GM12878 (cell line): ENCODE data around the gene ERG. TPM values are rescaled to one million over a fixed set of nuclear protein-coding genes. Genes with fewer than 3 reads are reported as not detected.

Experiments
- ATAC-seq: fragments of 200-7000 bp; cut with Tn5 transposase; 3 replicates; pipeline ENCODE4 v1.9.1; 2020; ENCODE audit warnings: mild to moderate bottlenecking, moderate library complexity
- BruUV-seq: library from RNA; stranded (reverse); fragments of 400-500 nt; replicated peaks from 2 replicates; lab custom pipeline; 2021; lab: Mats Ljungman, UMichigan
- CTCF ChIA-PET: fragments of 300-600 bp; sonication (Branson Sonifier 250); formaldehyde crosslinking; extraction: SDS; loops from one replicate; lab custom pipeline; 2021; ENCODE audit warnings: inconsistent platforms; lab: Yijun Ruan, JAX
- POLR2A ChIA-PET: fragments of 350-600 bp; formaldehyde crosslinking; extraction: SDS; loops from one replicate; lab custom pipeline; 2021; ENCODE audit warnings: inconsistent platforms; lab: Charles Lee
- RAD21 ChIA-PET: fragments of 300-600 bp; sonication (Branson Sonifier 250); formaldehyde crosslinking; loops from one replicate; lab custom pipeline; 2023; ENCODE audit warnings: antibody characterized with exemption; ENCODE audit not compliant: unreplicated experiment; lab: Charles Lee
- SMC1A ChIA-PET: fragments of 300-600 bp; sonication (Branson Sonifier 250); formaldehyde crosslinking; loops from one replicate; lab custom pipeline; 2023; ENCODE audit not compliant: unreplicated experiment, uncharacterized antibody; lab: Charles Lee
- DNase-seq: peaks from one replicate; pipeline ENCODE4 v3.0.0-alpha.2; 2011; ENCODE audit warnings: low read depth, low spot score
- FAIRE-seq: peaks from 3 replicates; lab custom pipeline; 2011; peaks lifted over from hg19 to GRCh38; lab: Jason Lieb, UNC
- H2AFZ ChIP-seq: 2 replicates; pipeline ENCODE4 v1.6.0; 2011; ENCODE audit warnings: low read depth, low read length, control low read depth; ENCODE audit not compliant: control insufficient read depth
- H3K27ac ChIP-seq: 2 replicates; pipeline ENCODE4 v1.5.1; 2011; ENCODE audit warnings: control low read depth; ENCODE audit not compliant: control insufficient read depth, insufficient read depth
- H3K27me3 ChIP-seq, 2 experiments: replicated peaks in 1 of 2; 2 replicates each; pipeline versions ENCODE4 v1.6.0 to v1.6.1; 2011; ENCODE audit warnings: low read length in 1 of 2; ENCODE audit not compliant: control insufficient read depth in 2 of 2, insufficient read depth in 2 of 2
- H3K36me3 ChIP-seq, 2 experiments: 2 replicates each; pipeline ENCODE4 v1.5.1; 2011; ENCODE audit warnings: low read length in 1 of 2; ENCODE audit not compliant: control insufficient read depth in 2 of 2, insufficient read depth in 2 of 2
- H3K4me1 ChIP-seq: 2 replicates; pipeline ENCODE4 v1.6.1; 2011; ENCODE audit warnings: mild to moderate bottlenecking, low read length, moderate library complexity, mixed read lengths; ENCODE audit not compliant: control insufficient read depth, insufficient read depth
- H3K4me2 ChIP-seq: 2 replicates; pipeline ENCODE4 v1.6.0; 2011; ENCODE audit warnings: control low read depth; ENCODE audit not compliant: control insufficient read depth, insufficient read depth
- H3K4me3 ChIP-seq: fragments of 200-600 bp; sonication (generic); 2 replicates; pipeline ENCODE4 v1.5.1; 2016
- H3K79me2 ChIP-seq: 2 replicates; pipeline ENCODE4 v1.6.0; 2011; ENCODE audit warnings: low read length; ENCODE audit not compliant: control insufficient read depth, insufficient read depth
- H3K9ac ChIP-seq: 2 replicates; pipeline ENCODE4 v1.8.0; 2011; ENCODE audit warnings: low read length, control low read depth, mixed read lengths; ENCODE audit not compliant: control insufficient read depth, insufficient read depth
- H3K9me3 ChIP-seq: replicated peaks from 3 replicates; pipeline ENCODE4 v1.5.1; 2011; ENCODE audit warnings: mild to moderate bottlenecking, low read length; ENCODE audit not compliant: control insufficient read depth, insufficient read depth
- H4K20me1 ChIP-seq: 2 replicates; pipeline ENCODE4 v1.6.0; 2011; ENCODE audit not compliant: control insufficient read depth, insufficient read depth
- GATAD2B ChIP-seq: fragments of 450-650 bp; conservative IDR thresholded peaks from 2 replicates; pipeline ENCODE4 v1.6.1; 2017; ENCODE audit warnings: low read depth, mild to moderate bottlenecking, moderate library complexity
- HCFC1 ChIP-seq: fragments of 150-350 bp; IDR thresholded peaks from 2 replicates; pipeline ENCODE4 v1.6.1; 2014; ENCODE audit warnings: low read length
- HDAC6 ChIP-seq: fragments of 200-600 bp; sonication (generic); IDR thresholded peaks from one replicate; pipeline ENCODE4 v1.8.0; 2017; ENCODE audit warnings: antibody characterized with exemption; ENCODE audit not compliant: unreplicated experiment
- MTA3 ChIP-seq: IDR thresholded peaks from 2 replicates; pipeline ENCODE4 v1.6.1; 2012; ENCODE audit warnings: low read length, inconsistent platforms, borderline replicate concordance
- NFIC ChIP-seq: IDR thresholded peaks from 2 replicates; pipeline ENCODE4 v1.6.1; 2012; ENCODE audit warnings: low read depth, mild to moderate bottlenecking, inconsistent platforms, low read length, moderate library complexity
- TCF3 ChIP-seq: IDR thresholded peaks from 2 replicates; pipeline ENCODE4 v1.6.1; 2012; ENCODE audit warnings: low read depth, mild to moderate bottlenecking, low read length, borderline replicate concordance; ENCODE audit not compliant: insufficient read depth
- WGBS: methylation state at CpG from one replicate; pipeline ENCODE4 v1.1.6; 2016; ENCODE audit warnings: low lambda C conversion rate; ENCODE audit not compliant: insufficient replicate concordance, insufficient coverage; ENCODE audit errors: missing lambda C conversion rate; 5-methylcytosine and 5-hydroxymethylcytosine counted together
- in situ Hi-C: fragments of 300-500 bp; cut with MboI; formaldehyde crosslinking; loops from 9 replicates; pipeline ENCODE4 v1.14.3; 2018; ENCODE audit warnings: mixed read lengths
- intact Hi-C: fragments of 100-400 bp; cut with micrococcal nuclease; formaldehyde crosslinking; loops from one replicate; pipeline ENCODE4 v1.14.2; 2022; ENCODE audit not compliant: unreplicated experiment
- polyA plus RNA-seq, 11 experiments: library from polyadenylated mRNA; depleted of rRNA in 4 of 11; unstranded in 6 of 11; stranded (reverse) in 5 of 11; fragments of >200 nt; fragmentation: Nextera tagmentation in 4 of 11; fragmentation: Illumina TruSeq in 1 of 11; extraction: Ambion mirVana in 4 of 11; extraction: Trizol in 1 of 11; gene quantifications; 1 replicate in 1 of 11; 2 replicates in 10 of 11; pipeline versions ENCODE4 v1.2.1 to v1.2.3, GENCODE V29; 2011 to 2016; ENCODE audit warnings: inconsistent platforms in 2 of 11, missing spikeins in 2 of 11, low read depth in 1 of 11
- total RNA-seq, 4 experiments: library from RNA; depleted of rRNA in 3 of 4; stranded (reverse); fragments of >200 nt in 3 of 4; fragmentation: Illumina TruSeq in 1 of 4; extraction: Trizol in 1 of 4; gene quantifications; 2 replicates each; pipeline versions ENCODE4 v1.2.1 to v1.2.3, GENCODE V29; 2013 to 2021
- TF ChIP-seq, protein P1 (sequence below): IDR thresholded peaks from 2 replicates; pipeline ENCODE4 v1.6.1; 2012; ENCODE audit warnings: improper control_type of control experiment, low read depth, low read length; ENCODE audit not compliant: insufficient replicate concordance

ERG gene
- total and polyA plus RNA-seq, 10 of the 15 experiments (the other 5 are each of a cell fraction or from before 2014, with no cell fraction given): not detected

DNA sequence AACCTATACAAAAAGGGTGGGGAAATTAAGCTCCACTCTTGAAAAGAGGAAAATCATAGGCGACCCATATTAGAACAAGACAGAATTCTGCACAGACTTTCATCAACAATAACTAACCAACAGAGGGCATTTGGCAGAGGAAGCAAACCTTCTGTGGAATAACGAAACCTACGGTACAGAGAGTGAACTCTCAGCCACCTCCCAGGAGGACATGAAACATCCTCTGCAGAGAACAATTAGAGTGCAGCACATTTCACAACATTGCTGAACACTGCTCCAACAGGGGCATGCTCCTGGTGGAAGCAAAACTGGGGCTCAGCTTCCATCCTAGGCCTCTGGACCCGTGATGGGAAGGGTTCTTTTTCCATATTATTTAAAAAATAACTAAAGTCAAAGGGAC lies 130.6 kb downstream of the ERG start:
- intact Hi-C loops (no loop called here), in situ Hi-C loops (no loop called here)
- H3K4me2 ChIP-seq: no peak overlapping the region
- H4K20me1 ChIP-seq: no peaks in the 10 kb centered on the region
- no peaks in the 10 kb centered on the region for H3K79me2 ChIP-seq
- ATAC-seq: no peak
- no peak overlapping the region for H2AFZ ChIP-seq
- ChIA-PET CTCF (no interaction called here), SMC1A (no interaction called here), POLR2A (no interaction called here), RAD21 (no interaction called here)
- no peak for DNase-seq
- TF ChIP-seq HCFC1: no peak
- TF ChIP-seq GATAD2B: no peak
- TF ChIP-seq HDAC6: no peak
- TF ChIP-seq, protein P1, sequence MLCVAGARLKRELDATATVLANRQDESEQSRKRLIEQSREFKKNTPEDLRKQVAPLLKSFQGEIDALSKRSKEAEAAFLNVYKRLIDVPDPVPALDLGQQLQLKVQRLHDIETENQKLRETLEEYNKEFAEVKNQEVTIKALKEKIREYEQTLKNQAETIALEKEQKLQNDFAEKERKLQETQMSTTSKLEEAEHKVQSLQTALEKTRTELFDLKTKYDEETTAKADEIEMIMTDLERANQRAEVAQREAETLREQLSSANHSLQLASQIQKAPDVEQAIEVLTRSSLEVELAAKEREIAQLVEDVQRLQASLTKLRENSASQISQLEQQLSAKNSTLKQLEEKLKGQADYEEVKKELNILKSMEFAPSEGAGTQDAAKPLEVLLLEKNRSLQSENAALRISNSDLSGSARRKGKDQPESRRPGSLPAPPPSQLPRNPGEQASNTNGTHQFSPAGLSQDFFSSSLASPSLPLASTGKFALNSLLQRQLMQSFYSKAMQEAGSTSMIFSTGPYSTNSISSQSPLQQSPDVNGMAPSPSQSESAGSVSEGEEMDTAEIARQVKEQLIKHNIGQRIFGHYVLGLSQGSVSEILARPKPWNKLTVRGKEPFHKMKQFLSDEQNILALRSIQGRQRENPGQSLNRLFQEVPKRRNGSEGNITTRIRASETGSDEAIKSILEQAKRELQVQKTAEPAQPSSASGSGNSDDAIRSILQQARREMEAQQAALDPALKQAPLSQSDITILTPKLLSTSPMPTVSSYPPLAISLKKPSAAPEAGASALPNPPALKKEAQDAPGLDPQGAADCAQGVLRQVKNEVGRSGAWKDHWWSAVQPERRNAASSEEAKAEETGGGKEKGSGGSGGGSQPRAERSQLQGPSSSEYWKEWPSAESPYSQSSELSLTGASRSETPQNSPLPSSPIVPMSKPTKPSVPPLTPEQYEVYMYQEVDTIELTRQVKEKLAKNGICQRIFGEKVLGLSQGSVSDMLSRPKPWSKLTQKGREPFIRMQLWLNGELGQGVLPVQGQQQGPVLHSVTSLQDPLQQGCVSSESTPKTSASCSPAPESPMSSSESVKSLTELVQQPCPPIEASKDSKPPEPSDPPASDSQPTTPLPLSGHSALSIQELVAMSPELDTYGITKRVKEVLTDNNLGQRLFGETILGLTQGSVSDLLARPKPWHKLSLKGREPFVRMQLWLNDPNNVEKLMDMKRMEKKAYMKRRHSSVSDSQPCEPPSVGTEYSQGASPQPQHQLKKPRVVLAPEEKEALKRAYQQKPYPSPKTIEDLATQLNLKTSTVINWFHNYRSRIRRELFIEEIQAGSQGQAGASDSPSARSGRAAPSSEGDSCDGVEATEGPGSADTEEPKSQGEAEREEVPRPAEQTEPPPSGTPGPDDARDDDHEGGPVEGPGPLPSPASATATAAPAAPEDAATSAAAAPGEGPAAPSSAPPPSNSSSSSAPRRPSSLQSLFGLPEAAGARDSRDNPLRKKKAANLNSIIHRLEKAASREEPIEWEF: no peak
- TF ChIP-seq MTA3: no peak
- TF ChIP-seq TCF3: no peak
- no peak for TF ChIP-seq NFIC
- BruUV-seq: no TSS peak
- H3K36me3 ChIP-seq: no peaks in the 10 kb centered on the region
- no peaks in the 10 kb centered on the region for H3K4me1 ChIP-seq
- no peak overlapping the region for H3K9ac ChIP-seq
- H3K9me3 ChIP-seq: no peaks in the 10 kb centered on the region; the same call in 2 of the 3 replicates
- no peak overlapping the region for H3K27ac ChIP-seq
- no peak overlapping the region for H3K4me3 ChIP-seq
- 3% methylated on average over 4 of the region's 4 CpGs for WGBS
- no peak for FAIRE-seq
- H3K27me3 ChIP-seq: no peaks in the 10 kb centered on the region
